ENCODE data around the gene SERPINA10.

DNA sequence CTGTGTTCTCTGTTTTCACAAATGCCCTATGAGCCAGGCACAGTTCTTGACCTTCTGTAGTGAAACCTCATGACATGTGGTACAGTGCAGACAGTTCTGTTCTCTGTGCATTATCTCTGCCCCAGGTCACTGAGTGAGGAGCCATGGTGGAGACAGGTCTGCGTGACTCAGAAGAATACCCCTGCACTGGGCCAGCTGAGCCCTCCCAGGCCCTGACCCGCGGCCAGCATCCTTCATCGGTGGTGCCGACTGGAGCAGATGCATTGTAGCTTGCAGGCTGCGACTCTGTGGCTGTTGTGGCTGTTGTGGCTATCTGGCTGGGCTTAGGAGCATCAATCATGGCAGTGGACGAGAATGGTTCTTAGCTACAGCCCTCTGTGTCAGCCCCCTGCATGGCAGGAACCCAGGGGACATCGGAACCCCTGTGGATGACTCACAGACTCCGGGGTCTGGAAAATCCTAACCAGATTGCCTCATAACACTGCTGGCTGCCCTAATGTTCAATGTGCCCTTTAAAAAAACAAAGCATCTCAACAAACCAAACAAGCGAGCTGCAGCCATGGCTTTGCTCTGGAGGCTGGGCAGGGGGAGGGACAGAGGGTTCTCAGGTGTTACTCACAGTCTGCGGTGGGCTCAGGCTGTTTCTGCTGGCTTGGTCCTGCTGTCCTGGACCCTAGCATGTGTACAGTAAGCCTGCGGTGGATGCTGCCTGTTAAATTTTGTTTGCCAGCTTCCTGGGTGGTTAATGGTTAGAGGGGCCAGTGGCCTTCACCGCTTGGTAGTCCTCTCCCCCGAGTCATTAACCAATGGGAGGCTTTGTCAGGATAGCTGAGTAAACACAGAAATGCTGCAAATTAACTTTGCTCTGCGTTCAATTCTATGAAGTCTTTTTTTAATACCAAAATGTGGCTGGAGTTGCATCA, 29.8 kb upstream of the SERPINA10 start, which contains the start of gene SERPINA6:
- TF ChIP-seq EZH2 (IDR thresholded peaks at IDR 0.05; ENCODE audit: low read depth, unreplicated experiment) (no peak), EZH2phosphoT487 (IDR thresholded peaks at IDR 0.05; ENCODE audit: unreplicated experiment) (no peak), POLR2AphosphoS5 (IDR thresholded peaks at IDR 0.05; ENCODE audit: low read depth) (no peak)
- TF ChIP-seq, protein P1, sequence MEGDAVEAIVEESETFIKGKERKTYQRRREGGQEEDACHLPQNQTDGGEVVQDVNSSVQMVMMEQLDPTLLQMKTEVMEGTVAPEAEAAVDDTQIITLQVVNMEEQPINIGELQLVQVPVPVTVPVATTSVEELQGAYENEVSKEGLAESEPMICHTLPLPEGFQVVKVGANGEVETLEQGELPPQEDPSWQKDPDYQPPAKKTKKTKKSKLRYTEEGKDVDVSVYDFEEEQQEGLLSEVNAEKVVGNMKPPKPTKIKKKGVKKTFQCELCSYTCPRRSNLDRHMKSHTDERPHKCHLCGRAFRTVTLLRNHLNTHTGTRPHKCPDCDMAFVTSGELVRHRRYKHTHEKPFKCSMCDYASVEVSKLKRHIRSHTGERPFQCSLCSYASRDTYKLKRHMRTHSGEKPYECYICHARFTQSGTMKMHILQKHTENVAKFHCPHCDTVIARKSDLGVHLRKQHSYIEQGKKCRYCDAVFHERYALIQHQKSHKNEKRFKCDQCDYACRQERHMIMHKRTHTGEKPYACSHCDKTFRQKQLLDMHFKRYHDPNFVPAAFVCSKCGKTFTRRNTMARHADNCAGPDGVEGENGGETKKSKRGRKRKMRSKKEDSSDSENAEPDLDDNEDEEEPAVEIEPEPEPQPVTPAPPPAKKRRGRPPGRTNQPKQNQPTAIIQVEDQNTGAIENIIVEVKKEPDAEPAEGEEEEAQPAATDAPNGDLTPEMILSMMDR (conservative IDR thresholded peaks at IDR 0.05; ENCODE audit: low read depth in 2 of 2) = no peak

All from GM23338 (cell line).